Measurements from ENCODE around the gene SCO2. TPM values are rescaled to one million over a fixed set of nuclear protein-coding genes. Genes with fewer than 3 reads are reported as not detected.

The SCO2 gene, protein sequence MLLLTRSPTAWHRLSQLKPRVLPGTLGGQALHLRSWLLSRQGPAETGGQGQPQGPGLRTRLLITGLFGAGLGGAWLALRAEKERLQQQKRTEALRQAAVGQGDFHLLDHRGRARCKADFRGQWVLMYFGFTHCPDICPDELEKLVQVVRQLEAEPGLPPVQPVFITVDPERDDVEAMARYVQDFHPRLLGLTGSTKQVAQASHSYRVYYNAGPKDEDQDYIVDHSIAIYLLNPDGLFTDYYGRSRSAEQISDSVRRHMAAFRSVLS
- polyA plus RNA-seq (2011; rRNA removed) (0.78 and 2.5 TPM in 2 replicates), polyA minus RNA-seq (2011; rRNA and poly(A)+ RNA removed) (0.98 and 2.6 TPM in 2 replicates)

- ChIA-PET CTCF (interaction anchor here (0.7 to 2.2 kb wide), 25 partner anchors 9 to 287 kb away, joined by 3 to 22 read pairs (median 6); partner anchors contain the start of genes CHKB, CPT1B, HDAC10 and KLHDC7B), POLR2A (interaction anchor here (0.5 to 1.4 kb wide), 4 partner anchors 13 to 112 kb away, joined by 3 to 14 read pairs (median 6); partner anchors contain the start of genes KLHDC7B, LMF2 and NCAPH2)
- H3K27me3 ChIP-seq (ENCODE audit: control insufficient read depth, insufficient read depth, low read length): no peaks in the 10 kb centered on the region
- H3K4me3 ChIP-seq (ENCODE audit: low read depth, low read length): peak within 1 kb of the TSS; percentile 75
- TF ChIP-seq CTCF (IDR thresholded peaks at IDR 0.05; ENCODE audit: insufficient read depth, low read depth, low read length): peak; percentile 42
- peaks cover 24% of the 10 kb centered on the region for H3K36me3 ChIP-seq (ENCODE audit: control insufficient read depth, insufficient read depth, low read length)
- peak; percentile 69 for DNase-seq (ENCODE audit: low read depth)
These were observed at the start of gene SCO2 for GRCh38 chr22:50525104-50525857. Gene SCO2, minus strand, starts transcription at chr22:50525598. Its CDS starts 1,187 bp downstream, at chr22:50524411.

- CTCF ChIA-PET: interaction anchor here (0.6 to 1.6 kb wide), 4 partner anchors 9 to 116 kb away, joined by 3 to 7 read pairs (median 4); partner anchors contain the start of gene SYCE3
- DNase-seq (ENCODE audit: low read depth): no peak
- Histone ChIP-seq H3K36me3 (ENCODE audit: control insufficient read depth, insufficient read depth, low read length) (peaks cover 4% of the 10 kb centered on the region), H3K4me3 (ENCODE audit: low read depth, low read length) (no peak overlapping the region), H3K27me3 (ENCODE audit: control insufficient read depth, insufficient read depth, low read length) (no peaks in the 10 kb centered on the region)
- TF ChIP-seq CTCF (IDR thresholded peaks at IDR 0.05; ENCODE audit: insufficient read depth, low read depth, low read length): no peak
- POLR2A ChIA-PET: no interaction called here
These were observed 49.0 kb upstream of the SCO2 start for GRCh38 chr22:50574383-50574755.

DNA sequence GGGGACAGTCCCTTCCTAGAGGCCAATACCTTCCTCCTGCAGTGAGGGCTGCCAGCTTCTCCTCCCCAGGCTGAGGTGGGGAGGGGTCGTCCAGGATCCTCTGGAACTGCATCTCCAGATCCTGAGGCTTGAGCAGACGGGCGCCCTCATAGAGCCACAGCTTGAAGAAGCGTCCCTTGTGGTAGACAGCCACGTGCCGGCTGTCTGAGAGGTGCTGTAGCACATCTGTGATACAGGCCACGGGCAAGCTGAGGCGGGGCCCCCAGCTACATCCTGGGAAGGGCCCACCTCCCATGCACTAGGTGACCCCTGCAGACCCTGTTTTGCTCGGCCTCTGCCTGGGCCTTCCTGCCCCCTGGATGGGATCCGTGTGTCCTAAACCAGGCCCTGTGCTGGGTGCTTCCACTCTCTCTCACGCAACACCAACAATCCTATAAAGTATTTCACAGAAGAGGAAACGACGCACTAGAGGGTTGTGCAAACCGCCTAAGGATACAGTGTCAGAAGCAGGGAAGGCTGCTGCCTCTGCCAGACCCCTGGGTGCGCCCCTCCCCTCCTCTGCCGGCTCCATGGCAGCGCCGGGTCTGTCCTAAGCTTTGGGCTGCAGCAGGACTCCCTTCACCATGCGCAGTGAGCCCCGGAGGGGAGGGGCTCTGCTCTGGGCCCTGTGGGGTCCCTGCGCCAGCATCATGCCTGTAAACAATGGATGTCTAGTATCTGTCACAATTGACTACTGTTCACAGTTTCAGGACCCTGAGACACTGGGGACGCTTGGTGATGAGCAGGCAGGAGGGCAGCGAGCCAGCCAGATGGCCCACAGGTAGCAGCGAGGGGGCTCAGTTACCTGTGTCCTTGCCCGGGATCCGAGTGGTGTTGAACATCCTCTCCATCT lies 48.3 kb upstream of the SCO2 start:
- ChIA-PET POLR2A (no interaction called here), CTCF (interaction anchor here (1.2 to 2.7 kb wide), 4 partner anchors 11 to 48 kb away, joined by 4 to 18 read pairs (median 6); partner anchors contain the start of genes SCO2 and SYCE3)
- no peak for DNase-seq (ENCODE audit: low read depth)
- H3K36me3 ChIP-seq (ENCODE audit: control insufficient read depth, insufficient read depth, low read length): peaks cover 1% of the 10 kb centered on the region; the same call in 1 of the 2 replicates
- TF ChIP-seq CTCF (IDR thresholded peaks at IDR 0.05; ENCODE audit: insufficient read depth, low read depth, low read length): no peak
- H3K4me3 ChIP-seq (ENCODE audit: low read depth, low read length): no peak overlapping the region
- no peaks in the 10 kb centered on the region for H3K27me3 ChIP-seq (ENCODE audit: control insufficient read depth, insufficient read depth, low read length)

DNA sequence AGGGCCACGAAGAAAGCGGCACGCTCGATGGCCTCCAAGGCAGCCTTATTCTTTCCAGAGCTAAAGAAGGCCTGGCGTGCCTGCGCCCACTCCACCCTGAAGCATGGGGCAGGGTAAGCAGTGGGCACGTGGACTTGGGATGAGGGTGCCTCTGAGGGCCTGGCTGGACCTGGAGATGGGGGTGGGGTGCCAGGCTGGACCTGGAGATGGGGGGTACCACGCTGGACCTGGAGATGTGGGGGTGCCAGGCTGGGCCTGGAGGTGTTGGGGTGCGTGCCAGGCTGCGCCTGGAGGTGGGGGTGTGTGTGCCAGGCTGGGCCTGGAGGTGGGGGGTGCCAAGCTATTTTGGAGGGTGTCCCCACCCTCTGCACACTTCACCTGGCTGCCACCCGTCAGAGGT lies 47.6 kb upstream of the SCO2 start:
- Histone ChIP-seq H3K27me3 (ENCODE audit: control insufficient read depth, insufficient read depth, low read length) (no peaks in the 10 kb centered on the region), H3K36me3 (ENCODE audit: control insufficient read depth, insufficient read depth, low read length) (peaks cover 1% of the 10 kb centered on the region; the same call in 1 of the 2 replicates), H3K4me3 (ENCODE audit: low read depth, low read length) (no peak overlapping the region)
- ChIA-PET CTCF (interaction anchor here (1.7 to 2.7 kb wide), 2 partner anchors 10 to 47 kb away, joined by 4 to 18 read pairs; partner anchors contain the start of genes SCO2 and SYCE3), POLR2A (no interaction called here)
- no peak for TF ChIP-seq CTCF (IDR thresholded peaks at IDR 0.05; ENCODE audit: insufficient read depth, low read depth, low read length)
- no peak for DNase-seq (ENCODE audit: low read depth)
